22Rv1 (cell line): ENCODE measurements around the gene LSM2.

Experiments used
- H3K27ac ChIP-seq: fragments of 450-650 bp; 2 replicates; pipeline ENCODE4 v1.5.1; 2017
- CTCF ChIP-seq: fragments of 450-650 bp; IDR thresholded peaks from 2 replicates; pipeline ENCODE4 v1.5.1; 2017; ENCODE audit warnings: mild to moderate bottlenecking
- ZFX ChIP-seq: fragments of 450-650 bp; IDR thresholded peaks from 2 replicates; pipeline ENCODE4 v1.6.1; 2017; ENCODE audit warnings: antibody characterized with exemption, borderline replicate concordance

The LSM2 gene

GRCh38 chr6:31785475-31785874 lies 21.3 kb downstream of the LSM2 start:
- TF ChIP-seq ZFX (no peak), CTCF (no peak)
- H3K27ac ChIP-seq: no peak overlapping the region

GRCh38 chr6:31784098-31784925 lies 22.5 kb downstream of the LSM2 start:
- H3K27ac ChIP-seq: no peak overlapping the region
- no peak for TF ChIP-seq CTCF
- TF ChIP-seq ZFX: no peak

GRCh38 chr6:31782126-31782855 lies 24.5 kb downstream of the LSM2 start:
- H3K27ac ChIP-seq: no peak overlapping the region
- TF ChIP-seq CTCF: no peak
- TF ChIP-seq ZFX: no peak

GRCh38 chr6:31781244-31782125 lies 25.3 kb downstream of the LSM2 start:
- TF ChIP-seq ZFX (no peak), CTCF (no peak)

GRCh38 chr6:31780507-31781243 lies 26.1 kb downstream of the LSM2 start:
- TF ChIP-seq ZFX: no peak
- TF ChIP-seq CTCF: no peak
- no peak overlapping the region for H3K27ac ChIP-seq

More at GRCh38 chr6:31781244-31782125, 25.3 kb downstream of the LSM2 start:
- no peak overlapping the region for H3K27ac ChIP-seq

- H3K27ac ChIP-seq: no peak overlapping the region
- no peak for TF ChIP-seq ZFX
- TF ChIP-seq CTCF: no peak
Observed at GRCh38 chr6:31779908-31780307, 26.9 kb downstream of the LSM2 start.
